Activated naive CD8-positive, alpha-beta T cell (primary cell): ENCODE data around the gene CEP41.

ENCODE experiments used
- H3K27ac Mint-ChIP-seq: one replicate; pipeline ENCODE4 v1.8.0; 2021; ENCODE audit warnings: mixed read lengths
- H3K27me3 Mint-ChIP-seq: one replicate; pipeline ENCODE4 v1.8.0; 2021; ENCODE audit warnings: mixed read lengths
- H3K36me3 Mint-ChIP-seq: one replicate; pipeline ENCODE4 v1.8.0; 2021; ENCODE audit warnings: mixed read lengths
- H3K4me1 Mint-ChIP-seq: one replicate; pipeline ENCODE4 v1.8.0; 2021; ENCODE audit warnings: low read depth, mixed read lengths
- H3K4me3 Mint-ChIP-seq: one replicate; pipeline ENCODE4 v1.8.0; 2021; ENCODE audit warnings: mild to moderate bottlenecking, mixed read lengths
- H3K9me3 Mint-ChIP-seq: one replicate; pipeline ENCODE4 v1.8.0; 2021; ENCODE audit warnings: low read depth, mixed read lengths

CEP41 gene

GRCh38 chr7:130352194-130353074 is 88.4 kb downstream of the CEP41 start:
- Mint-ChIP-seq H3K27me3 (no peaks in the 10 kb centered on the region), H3K4me3 (no peak overlapping the region), H3K9me3 (no peaks in the 10 kb centered on the region), H3K4me1 (peaks cover 8% of the 10 kb centered on the region), H3K27ac (no peak overlapping the region), H3K36me3 (no peaks in the 10 kb centered on the region)

- no peak overlapping the region for H3K27ac Mint-ChIP-seq
- H3K36me3 Mint-ChIP-seq = no peaks in the 10 kb centered on the region
Measured at GRCh38 chr7:130351791-130352090, 89.1 kb downstream of the CEP41 start.

GRCh38 chr7:130350945-130351790 is 89.6 kb downstream of the CEP41 start:
- Mint-ChIP-seq H3K36me3 (no peaks in the 10 kb centered on the region), H3K9me3 (no peaks in the 10 kb centered on the region), H3K4me3 (no peak overlapping the region), H3K27ac (no peak overlapping the region), H3K27me3 (no peaks in the 10 kb centered on the region), H3K4me1 (peaks cover 8% of the 10 kb centered on the region)

More at GRCh38 chr7:130351791-130352090, 89.1 kb downstream of the CEP41 start:
- H3K9me3 Mint-ChIP-seq = no peaks in the 10 kb centered on the region
- peaks cover 8% of the 10 kb centered on the region for H3K4me1 Mint-ChIP-seq
- H3K27me3 Mint-ChIP-seq = no peaks in the 10 kb centered on the region
- H3K4me3 Mint-ChIP-seq = no peak overlapping the region

GRCh38 chr7:130349911-130350782 is 90.7 kb downstream of the CEP41 start:
- Mint-ChIP-seq H3K27ac (no peak overlapping the region), H3K4me1 (peaks cover 8% of the 10 kb centered on the region), H3K27me3 (no peaks in the 10 kb centered on the region), H3K9me3 (no peaks in the 10 kb centered on the region), H3K36me3 (no peaks in the 10 kb centered on the region), H3K4me3 (no peak overlapping the region)

- no peaks in the 10 kb centered on the region for H3K9me3 Mint-ChIP-seq
- no peaks in the 10 kb centered on the region for H3K36me3 Mint-ChIP-seq
- no peak overlapping the region for H3K27ac Mint-ChIP-seq
Measured at GRCh38 chr7:130346941-130347340, 93.9 kb downstream of the CEP41 start.

GRCh38 chr7:130346177-130346905 is 94.5 kb downstream of the CEP41 start:
- Mint-ChIP-seq H3K36me3 (no peaks in the 10 kb centered on the region), H3K27ac (no peak overlapping the region), H3K9me3 (no peaks in the 10 kb centered on the region), H3K27me3 (no peaks in the 10 kb centered on the region), H3K4me3 (no peak overlapping the region), H3K4me1 (peaks cover 7% of the 10 kb centered on the region)

More at GRCh38 chr7:130346941-130347340, 93.9 kb downstream of the CEP41 start:
- H3K27me3 Mint-ChIP-seq = no peaks in the 10 kb centered on the region
- peaks cover 8% of the 10 kb centered on the region for H3K4me1 Mint-ChIP-seq
- no peak overlapping the region for H3K4me3 Mint-ChIP-seq

GRCh38 chr7:130345725-130346124 is 95.1 kb downstream of the CEP41 start:
- Mint-ChIP-seq H3K4me1 (peaks cover 1% of the 10 kb centered on the region), H3K4me3 (no peak overlapping the region), H3K36me3 (no peaks in the 10 kb centered on the region), H3K9me3 (no peaks in the 10 kb centered on the region), H3K27ac (no peak overlapping the region), H3K27me3 (no peaks in the 10 kb centered on the region)

- no peaks in the 10 kb centered on the region for H3K4me1 Mint-ChIP-seq
- no peaks in the 10 kb centered on the region for H3K27me3 Mint-ChIP-seq
- no peaks in the 10 kb centered on the region for H3K36me3 Mint-ChIP-seq
- H3K9me3 Mint-ChIP-seq = no peaks in the 10 kb centered on the region
- H3K27ac Mint-ChIP-seq = no peak overlapping the region
- no peak overlapping the region for H3K4me3 Mint-ChIP-seq
Measured at GRCh38 chr7:130345136-130345535, 95.7 kb downstream of the CEP41 start.

- H3K27me3 Mint-ChIP-seq = no peaks in the 10 kb centered on the region
- no peaks in the 10 kb centered on the region for H3K9me3 Mint-ChIP-seq
- no peak within 1 kb of the TSS for H3K4me3 Mint-ChIP-seq
- H3K27ac Mint-ChIP-seq = no peak within 1 kb of the TSS
- no peaks in the 10 kb centered on the region for H3K4me1 Mint-ChIP-seq
- H3K36me3 Mint-ChIP-seq = no peaks in the 10 kb centered on the region
Measured at GRCh38 chr7:130344271-130344866, 96.4 kb downstream of the CEP41 start, which contains the start of gene CPA5. TSS of gene CPA5 (plus strand) at chr7:130344816. CDS start at chr7:130346486, 1,670 bp downstream.
